HL-60 (cell line): Measurements from ENCODE around the gene LDLRAD3.

Experiments used
- CTCF ChIP-seq: IDR thresholded peaks from one replicate; pipeline ENCODE4 v1.5.1; 2011; ENCODE audit warnings: low read length, control low read depth, inconsistent platforms; ENCODE audit not compliant: insufficient read depth
- GABPA ChIP-seq: IDR thresholded peaks from 2 replicates; pipeline ENCODE4 v1.6.1; 2012; ENCODE audit warnings: low read depth
- POLR2AphosphoS5 ChIP-seq: IDR thresholded peaks from 2 replicates; pipeline ENCODE4 v1.6.1; 2012; ENCODE audit warnings: low read depth
- REST ChIP-seq: IDR thresholded peaks from 2 replicates; pipeline ENCODE4 v1.6.1; 2012; ENCODE audit warnings: low read depth; ENCODE audit not compliant: insufficient replicate concordance

- TF ChIP-seq CTCF (no peak), GABPA (no peak), REST (no peak), POLR2AphosphoS5 (no peak)
Measured at GRCh38 chr11:36108881-36109589, 165.2 kb downstream of the LDLRAD3 start.
